HG02852 (cell line): ENCODE measurements around the gene G6PD.
"Not testable (repeated sequence)": the region's sequence is repeated elsewhere in the genome, so short reads cannot be mapped to it uniquely, and the experiment has no call there.

Experiments used
- ATAC-seq: cut with Tn5 transposase; IDR thresholded peaks from one replicate; pipeline ENCODE4 v1.9.1; 2021; ENCODE audit warnings: mild to moderate bottlenecking, moderate library complexity; ENCODE audit not compliant: unreplicated experiment

G6PD gene

DNA sequence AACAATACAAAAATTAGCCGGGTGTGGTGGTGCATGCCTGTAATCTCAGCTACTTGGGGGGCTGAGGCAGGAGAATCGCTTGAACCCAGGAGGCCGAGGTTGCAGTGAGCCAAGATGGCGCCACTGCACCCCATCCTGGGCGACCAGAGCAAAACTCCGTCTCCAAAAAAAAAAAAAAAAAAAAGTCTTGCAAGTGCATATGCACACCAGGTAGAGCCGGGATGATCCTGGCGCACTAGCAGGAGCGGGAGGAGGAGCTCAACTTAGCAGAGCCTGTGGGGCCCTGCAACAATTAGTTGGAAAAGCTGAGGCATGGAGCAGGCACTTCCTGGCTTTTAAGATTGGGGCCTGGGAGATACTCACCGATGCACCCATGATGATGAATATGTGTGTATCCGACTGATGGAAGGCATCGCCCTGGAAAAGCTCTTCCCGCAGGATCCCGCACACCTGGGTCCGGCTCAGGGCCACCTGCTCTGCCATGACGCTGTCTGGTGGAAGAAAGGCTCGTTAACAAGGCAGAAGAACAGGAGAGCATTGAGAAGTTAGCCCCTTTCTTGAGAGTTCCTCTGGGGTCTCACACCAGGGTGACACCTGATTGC lies 872 bp downstream of the G6PD start:
- ATAC-seq, result no peak

DNA sequence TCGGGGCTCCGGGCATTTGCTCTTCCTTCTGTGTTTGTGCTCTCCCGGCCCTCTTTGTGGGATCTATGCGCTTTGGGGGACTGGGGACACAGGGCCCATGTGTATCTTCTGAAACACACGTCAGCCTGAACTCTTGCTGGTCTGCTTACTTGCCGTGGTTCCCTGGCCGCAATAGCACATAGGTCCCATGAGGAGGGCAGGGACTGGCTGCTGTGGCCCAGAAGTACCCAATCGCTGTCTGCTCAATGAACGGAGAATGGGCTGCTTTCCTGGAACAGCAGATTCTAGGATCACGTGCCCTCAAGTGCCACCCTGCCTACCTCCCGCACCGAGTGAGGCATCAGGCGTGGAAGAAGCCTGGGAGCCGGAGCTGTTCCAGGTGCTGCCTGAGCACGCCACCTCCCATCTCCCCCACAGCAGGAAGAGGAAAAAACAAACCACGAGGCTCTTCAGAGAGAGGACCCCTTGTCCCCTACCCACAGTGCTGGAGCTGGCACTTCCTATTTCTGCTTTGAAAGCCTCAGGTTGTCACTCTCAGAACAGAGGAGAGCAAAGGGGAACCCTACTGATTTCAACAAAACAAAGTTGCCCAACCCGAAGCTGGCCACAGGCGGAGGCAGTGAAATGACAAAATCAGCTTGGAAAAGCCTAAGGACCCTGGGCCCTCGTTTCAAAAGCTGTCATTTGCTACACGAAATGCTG lies 3.8 kb downstream of the G6PD start:
- no peak for ATAC-seq

DNA sequence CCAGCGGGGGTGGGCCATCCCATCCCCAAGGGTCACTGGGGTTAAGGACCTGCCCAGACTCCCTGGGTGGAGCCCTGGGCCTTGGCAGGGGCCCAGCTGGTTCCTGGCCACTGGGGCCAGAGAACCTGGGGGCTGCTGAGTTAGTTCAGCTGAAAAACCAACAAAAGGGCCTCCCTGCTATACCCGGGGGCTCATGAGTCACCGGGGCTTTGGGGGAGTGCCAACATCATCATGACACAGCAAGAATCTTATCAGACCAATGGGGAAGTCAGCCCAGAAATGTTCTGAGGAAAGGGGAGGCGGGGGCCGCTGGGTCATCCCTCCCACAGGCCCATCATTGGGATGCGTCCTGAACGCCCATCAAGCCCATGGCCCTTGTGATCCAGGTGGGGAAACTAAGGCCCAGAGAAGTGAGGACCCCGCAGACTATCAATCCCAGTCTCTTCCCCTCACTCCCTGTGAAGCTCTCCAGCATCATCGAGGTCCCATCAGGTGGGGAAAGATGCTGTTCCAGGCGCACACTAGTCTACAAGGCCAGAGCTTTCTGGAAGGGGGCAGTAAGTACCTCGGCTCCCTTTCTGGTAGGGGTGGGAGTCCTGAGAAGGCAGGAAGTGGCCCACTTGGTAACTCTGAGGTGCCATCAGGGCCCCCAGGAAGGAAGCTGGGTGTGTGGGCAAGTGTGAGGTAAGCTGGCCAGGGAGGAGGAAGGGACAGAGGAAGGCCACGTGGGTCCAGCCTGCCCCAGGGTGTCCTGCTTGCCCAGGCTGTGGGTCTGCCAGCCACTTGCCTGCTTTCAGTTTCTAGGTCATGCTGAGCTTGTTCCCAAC lies 4.5 kb downstream of the G6PD start:
- ATAC-seq, result no peak

DNA sequence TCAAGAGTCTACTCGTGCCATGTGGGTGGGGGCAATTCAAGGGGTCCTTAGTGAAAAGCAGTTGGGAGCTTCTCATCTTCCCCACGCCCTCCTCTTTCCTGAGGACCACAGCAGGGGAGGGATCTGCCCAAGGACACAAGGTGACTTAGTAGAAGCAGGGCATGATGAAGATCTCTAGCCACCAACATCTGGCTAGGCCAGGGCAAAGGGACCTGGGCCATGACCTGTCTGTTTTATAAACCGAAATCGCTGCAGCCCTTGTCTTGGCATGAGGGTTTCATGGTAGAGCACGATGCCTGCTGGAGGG lies 5.1 kb downstream of the G6PD start:
- ATAC-seq, result no peak

DNA sequence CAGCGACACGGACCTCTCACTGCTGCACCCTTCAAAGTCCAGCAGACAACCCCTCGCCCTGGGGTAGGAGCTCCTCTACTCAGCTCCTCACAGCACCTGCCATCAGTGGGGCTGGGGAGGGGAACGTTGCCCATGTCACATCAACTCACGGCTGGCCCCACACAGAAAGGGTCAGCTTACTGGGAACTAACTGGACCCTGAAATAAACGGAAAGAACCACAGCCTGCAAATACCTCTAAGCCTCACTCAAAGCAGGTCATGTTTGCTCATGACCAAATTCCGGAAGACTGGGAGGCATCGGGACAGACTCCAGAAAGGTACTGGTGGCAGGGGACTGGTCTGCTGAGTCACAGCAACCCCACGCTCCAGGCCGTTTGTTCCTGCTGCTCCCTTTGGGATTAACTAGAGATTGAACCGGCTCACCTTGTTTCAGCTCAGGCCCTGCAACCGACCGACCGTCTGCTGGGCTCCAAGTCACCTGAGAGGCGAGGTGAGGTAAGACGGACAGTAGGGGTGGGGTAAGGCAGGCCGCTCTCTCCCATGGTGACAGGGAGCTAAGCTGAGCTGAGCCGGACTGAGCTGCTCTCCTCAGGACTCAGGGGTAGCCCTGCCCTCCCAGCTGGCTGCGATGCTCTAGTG lies 5.6 kb downstream of the G6PD start:
- no peak for ATAC-seq

DNA sequence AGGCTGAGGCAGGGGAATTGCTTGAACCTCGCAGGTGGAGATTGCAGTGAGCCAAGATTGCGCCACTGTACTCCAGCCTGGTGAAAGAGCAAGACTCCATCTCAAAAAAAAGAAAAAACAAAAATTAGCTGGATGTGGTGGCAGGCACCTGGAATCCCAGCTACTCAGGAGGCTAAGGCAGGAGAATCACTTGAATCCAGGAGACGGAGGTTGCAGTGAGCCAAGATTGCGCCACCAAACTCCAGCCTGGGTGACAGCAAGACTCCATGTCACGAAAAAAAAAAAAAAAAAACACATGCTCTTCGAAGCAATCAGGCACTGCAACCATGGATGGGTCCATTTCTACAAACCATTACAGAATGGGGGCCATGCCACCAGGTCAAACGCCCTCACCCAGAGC lies 6.3 kb downstream of the G6PD start:
- ATAC-seq, result not testable (repeated sequence)

DNA sequence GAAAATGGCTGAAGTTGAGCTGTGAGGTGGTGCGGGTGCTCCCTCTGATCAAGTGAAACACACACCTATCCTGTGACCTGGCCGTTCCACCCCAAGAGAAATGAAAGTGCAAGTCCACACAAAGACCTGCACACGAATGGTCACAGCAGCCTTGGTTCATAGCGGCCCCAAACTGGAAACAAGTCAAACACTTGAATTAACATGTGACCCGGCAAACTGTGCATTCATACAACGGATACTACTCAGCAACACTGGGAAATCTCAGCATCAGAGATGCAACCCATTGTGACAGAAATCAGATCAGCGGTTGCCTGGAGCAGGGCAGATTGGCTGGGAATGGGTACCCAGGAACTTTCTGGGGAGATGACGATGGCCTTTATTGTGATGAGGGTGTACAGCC lies 7.6 kb downstream of the G6PD start:
- ATAC-seq, result no peak

DNA sequence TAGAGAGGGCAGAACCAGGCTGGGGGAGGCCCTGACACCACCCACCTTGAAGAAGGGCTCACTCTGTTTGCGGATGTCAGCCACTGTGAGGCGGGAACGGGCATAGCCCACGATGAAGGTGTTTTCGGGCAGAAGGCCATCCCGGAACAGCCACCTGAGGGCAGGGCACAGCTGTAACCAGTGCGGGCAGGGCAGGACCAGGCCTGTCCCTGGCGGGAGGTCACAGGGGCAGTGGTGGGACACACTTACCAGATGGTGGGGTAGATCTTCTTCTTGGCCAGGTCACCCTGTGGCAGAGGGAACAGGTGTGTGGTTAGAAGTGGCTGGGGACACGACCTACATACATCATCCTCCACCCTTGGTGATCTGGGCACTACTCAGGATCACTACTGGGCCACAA lies 10.8 kb downstream of the G6PD start:
- no peak for ATAC-seq

DNA sequence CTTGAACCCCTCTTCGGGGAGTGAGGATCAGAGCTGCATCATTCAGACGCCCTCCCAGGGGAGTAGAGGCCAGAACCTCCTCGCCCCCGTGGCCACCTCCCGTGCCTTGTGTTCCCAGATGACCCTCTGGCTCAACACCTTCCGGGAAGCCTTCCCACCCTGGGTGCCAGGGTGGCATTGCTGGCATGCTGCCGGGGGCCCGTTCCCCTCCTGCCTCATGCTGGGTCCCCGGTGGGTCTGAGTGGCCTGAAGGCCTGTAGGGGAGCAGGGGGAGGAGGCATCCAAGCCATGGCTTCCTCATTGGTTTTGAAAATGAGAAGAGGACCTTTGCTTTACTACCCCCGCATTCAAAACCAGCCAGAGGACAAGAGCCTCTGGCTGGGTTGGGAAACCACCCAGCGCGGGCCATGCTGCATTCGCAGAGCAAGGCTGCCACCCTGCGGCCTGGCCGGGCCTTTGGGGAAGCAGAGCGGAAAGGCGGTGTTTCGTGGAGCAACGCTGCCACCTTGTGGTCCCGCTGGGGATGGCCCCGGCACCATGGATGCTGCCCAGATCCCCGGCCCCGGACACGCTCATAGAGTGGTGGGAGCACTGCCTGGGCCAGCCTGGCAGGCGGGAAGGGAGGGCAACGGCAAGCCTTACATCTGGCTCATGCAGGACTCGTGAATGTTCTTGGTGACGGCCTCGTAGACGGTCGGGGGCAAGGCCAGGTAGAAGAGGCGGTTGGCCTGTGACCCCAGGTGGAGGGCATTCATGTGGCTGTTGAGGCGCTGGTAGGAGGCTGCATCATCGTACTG lies 11.9 kb downstream of the G6PD start:
- peak; percentile 93 for ATAC-seq

DNA sequence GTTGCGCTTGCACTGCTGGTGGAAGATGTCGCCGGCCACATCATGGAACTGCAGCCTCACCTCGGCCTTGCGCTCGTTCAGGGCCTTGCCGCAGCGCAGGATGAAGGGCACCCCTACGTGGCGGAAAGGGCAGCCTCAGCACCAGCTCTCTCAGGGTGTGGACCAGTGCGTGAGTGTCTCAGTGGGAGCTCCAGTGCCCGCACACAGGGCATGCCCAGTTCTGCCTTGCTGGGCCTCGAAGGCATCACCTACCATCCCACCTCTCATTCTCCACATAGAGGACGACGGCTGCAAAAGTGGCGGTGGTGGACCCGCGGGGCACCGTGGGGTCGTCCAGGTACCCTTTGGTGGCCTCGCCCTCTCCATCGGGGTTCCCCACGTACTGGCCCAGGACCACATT lies 14.0 kb downstream of the G6PD start:
- ATAC-seq, result no peak

DNA sequence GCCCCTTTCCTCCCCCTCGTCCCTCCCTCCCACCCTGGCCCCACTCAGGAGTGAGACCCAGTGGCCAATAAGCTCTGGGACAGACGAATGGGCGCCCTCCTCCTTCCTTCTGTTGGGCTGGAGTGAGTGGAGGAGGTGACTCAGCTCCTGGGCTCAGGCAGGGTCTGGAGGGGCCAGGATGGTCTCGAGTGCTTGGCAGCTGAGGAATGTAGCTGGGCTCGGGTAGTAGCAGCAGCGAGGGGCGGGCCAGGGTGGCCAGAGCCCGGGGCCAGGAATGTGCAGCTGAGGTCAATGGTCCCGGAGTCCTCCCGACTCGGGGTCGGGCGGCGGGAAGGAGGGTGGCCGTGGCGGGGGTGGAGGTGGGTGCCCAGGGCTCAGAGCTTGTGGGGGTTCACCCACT lies 15.0 kb downstream of the G6PD start:
- no peak for ATAC-seq

DNA sequence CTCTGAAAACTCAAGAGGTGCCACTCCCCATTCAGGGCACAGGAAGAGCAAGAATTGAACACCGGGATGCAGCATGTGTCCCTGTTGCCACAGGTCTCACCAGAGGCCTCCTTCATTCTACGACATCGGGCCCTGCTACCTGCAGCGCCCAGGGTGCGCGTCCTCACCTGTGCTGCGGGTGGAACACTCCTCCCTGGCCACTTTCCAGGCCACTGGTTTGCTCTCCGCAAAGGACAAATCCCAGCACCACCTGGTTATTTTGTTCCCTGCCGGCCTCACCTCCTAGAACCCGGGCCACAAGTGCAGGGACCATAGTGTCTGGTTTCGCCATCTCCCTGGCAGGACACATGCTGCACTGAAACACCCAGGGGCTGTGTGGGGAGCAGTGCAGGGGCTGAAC lies 16.4 kb downstream of the G6PD start:
- ATAC-seq, result no peak

DNA sequence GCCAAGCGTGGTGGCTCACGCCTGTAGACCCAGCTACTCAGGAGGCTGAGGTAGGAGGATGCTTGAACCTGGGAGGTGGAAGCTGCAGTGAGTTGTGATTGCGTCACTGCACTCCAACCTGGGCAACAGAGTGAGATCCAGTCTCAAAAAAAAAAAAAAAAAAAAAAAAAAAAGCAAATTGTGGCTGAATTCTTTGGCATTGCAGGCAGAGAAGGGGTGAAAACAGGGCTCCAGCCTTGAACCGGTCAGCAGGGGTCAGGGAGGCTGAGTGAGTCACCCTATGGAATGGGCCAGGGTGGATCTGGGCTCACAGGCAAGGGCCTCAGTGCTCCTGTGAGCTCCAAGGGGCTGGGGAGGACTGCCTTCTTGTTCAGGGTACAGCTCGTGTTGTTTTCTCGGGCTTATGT lies 17.4 kb downstream of the G6PD start:
- no peak for ATAC-seq

DNA sequence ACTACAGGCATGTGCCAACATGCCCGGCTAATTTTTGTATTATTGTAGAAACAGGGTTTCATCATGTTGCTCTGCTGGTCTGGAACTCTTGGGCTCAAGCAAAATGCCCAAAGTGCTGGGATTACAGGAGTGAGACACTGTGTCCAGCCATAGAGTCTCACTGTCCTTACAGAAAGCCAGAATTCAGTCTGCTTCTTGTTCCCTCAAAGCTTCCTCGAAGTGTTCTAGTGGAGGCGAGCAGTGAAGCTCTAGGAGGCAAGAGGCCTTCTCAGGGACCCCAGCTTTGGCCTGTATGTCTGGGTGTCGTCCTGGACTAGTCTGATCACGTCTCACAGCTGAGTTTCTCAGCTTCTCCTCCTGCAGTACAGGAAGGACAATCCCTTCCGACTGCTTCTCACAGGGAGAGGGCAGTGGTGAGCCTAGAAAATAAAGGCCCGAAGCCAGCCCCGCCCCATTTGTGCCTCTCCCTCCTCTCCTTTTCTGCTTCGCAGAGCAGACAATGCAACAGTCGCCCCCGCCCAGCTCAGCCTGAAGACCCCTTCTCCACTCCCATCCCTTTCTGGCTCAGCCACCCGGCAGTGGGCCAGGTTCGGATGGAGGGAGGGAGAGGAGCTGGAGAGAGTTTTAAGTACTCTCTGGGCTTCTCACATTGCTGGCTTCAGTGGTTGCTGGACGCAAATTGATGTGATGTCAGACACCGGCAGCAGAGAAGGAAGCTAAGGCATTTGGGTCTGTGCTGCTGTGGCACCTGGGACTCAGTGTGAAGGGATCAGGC lies 19.6 kb downstream of the G6PD start:
- peak; percentile 84 for ATAC-seq

DNA sequence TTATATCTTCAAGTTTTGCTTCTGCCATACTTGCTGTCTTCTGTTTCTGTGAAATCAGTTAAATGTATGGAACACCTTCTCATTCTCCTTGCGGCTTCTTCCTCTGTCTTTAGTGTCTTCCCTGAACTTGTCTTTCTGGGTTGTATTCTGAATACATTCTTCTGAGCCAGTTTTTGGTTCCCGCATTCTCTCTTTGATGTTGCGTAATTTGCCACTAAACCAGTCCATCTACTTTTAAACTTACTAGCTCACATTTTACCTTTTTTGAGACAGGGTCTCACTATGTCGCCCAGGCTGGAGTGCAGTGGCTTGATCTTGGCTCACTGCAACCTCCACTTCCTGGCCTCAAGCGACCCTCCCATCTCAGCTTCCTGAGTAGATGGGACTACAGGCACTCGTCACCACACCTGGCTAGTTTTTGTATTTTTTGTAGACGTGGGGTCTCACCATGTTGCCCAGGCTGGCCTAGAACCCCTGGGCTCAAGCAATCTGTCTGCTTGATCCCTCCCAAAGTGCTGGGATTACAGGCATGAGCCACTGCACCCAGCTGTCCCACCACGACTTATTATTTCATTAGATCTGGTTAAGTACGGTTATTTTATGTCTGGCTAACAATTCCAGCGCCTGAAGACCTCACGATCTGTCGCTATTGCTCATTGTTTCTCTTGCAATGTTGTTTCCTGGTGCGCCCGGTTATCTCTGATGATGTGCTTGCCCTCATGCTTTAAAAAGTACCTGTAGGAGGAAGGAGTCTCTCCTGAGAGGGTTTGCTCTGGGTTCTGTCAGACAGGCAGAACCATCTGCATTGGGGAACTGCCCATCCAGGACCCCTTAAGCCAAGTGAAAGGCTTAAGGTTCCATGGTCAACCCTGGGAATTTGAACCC lies 20.8 kb downstream of the G6PD start:
- no peak for ATAC-seq

DNA sequence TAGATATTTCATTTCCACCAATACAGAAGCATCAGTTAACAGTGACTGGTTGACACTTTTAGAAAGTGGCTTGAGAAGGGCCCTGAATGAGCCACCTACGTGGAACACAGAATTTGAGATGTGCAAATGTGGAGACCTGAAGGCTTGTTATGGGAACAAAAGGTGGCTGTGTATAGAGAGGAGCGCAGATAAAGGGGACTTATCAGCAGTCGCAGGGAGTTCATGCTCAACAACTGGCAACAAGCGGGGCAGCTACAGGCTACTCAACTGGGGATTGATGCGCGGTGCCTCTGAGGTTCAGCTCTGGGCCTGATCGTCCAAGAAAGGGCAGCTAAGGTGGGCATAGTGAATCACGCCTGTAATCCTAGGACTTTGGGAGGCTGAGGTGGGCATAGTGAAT lies 27.3 kb downstream of the G6PD start:
- no peak for ATAC-seq

DNA sequence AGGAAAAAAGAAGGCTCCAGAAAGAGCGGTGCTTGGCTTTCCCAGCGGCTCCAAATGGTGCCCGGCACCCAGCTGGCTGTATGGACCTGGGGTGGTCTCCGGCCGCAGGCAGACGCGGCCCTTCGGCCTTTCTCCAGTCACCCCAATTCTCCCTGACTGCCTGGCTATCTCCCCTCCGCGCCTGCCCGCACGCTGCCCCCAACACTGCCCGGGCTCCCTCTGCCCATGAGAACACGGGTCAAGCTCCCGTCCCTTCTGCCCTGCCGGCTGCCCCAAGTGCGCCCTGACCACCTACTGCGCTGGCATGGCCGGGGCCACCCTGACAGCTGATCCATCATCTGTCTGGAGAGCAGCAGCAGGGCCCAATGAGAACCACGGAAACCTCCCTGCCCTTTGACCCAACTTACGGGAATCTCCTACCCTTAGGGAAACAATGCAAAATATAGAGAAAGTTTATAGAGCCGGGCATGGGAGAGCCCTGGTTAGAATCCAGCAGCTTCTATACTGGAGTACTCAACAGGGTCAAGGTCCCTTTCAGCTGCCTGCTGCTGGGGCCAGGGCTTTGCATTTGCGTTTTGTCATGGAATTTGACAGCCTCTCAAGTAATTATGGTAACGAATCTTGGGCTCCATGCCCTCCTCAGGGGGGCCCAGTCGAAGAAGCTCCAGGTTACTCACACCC lies 29.4 kb downstream of the G6PD start:
- no peak for ATAC-seq

DNA sequence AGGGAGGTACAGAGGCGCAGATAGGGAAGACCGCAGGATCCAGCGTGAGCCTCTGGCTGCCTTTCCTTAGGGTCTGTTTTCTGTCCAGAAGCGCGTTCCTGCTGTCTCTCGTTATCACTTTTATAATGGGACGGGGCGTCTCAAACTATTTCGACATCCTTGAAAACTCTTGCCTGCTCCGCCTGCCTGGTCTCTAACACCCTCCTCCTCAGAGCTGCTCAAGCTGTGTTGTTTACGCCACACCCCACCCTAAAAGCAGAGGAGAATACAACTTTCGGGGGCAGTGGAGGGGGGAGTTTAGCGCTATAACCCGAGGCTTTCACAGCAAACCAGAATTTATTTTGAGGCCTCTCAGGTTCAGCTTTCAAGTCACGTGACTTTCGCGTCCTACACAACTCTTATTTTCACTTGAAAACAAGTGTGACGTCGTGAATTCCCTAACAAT lies 30.0 kb downstream of the G6PD start:
- no peak for ATAC-seq
